ENCODE measurements around the gene NINJ1. TPM values are rescaled to one million over a fixed set of nuclear protein-coding genes. Genes with fewer than 3 reads are reported as not detected.
A peak's percentile ranks its signal among the peaks of the same experiment; 100 is the strongest.

Gene NINJ1
- total RNA-seq, 1 donor from 2014 or later: 34.7 TPM

DNA sequence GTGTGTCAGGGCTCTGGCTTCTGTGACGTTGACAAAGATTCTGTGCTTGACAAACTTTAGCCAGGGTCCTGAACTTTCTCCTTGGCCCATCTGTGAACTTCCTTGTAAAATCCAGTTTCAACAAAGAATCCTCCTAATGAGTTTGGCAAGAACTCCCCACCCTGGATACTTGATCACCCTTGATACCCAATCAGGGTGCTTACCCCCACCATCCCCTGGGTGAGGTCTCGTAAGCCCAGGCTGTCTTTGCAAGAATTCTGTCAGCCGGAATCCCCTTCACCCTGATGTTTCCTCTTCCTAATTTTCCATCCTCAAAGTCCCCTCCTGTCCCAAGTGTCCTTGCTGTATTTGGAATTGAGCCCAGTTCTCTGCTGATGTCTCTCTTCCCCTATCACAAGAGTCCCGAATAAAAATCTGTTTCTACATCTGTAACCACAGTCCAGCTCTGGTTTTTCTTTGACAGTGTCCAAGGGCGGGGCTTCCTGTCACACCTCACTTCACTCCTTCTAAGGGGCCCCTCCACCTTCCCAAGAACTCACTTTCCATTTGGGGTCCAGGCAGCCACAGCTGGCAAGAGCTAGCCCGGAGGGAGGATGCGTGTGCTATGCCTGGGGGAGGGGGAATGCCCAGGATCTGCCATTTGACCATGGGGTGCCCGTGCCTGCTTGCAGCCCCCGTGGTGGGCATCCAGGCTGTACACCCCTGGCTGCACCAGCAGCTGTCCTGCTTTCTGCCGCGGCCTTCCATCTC, 40.7 kb downstream of the NINJ1 start:
- peaks cover 4% of the 10 kb centered on the region for H3K9me3 Mint-ChIP-seq
- peaks cover 49% of the 10 kb centered on the region for H3K4me1 Mint-ChIP-seq
- DNase-seq (ENCODE audit: low spot score in 2 of 2, unreplicated experiment in 2 of 2): no peak
- no peaks in the 10 kb centered on the region for H3K36me3 Mint-ChIP-seq
- TF ChIP-seq, protein P1, sequence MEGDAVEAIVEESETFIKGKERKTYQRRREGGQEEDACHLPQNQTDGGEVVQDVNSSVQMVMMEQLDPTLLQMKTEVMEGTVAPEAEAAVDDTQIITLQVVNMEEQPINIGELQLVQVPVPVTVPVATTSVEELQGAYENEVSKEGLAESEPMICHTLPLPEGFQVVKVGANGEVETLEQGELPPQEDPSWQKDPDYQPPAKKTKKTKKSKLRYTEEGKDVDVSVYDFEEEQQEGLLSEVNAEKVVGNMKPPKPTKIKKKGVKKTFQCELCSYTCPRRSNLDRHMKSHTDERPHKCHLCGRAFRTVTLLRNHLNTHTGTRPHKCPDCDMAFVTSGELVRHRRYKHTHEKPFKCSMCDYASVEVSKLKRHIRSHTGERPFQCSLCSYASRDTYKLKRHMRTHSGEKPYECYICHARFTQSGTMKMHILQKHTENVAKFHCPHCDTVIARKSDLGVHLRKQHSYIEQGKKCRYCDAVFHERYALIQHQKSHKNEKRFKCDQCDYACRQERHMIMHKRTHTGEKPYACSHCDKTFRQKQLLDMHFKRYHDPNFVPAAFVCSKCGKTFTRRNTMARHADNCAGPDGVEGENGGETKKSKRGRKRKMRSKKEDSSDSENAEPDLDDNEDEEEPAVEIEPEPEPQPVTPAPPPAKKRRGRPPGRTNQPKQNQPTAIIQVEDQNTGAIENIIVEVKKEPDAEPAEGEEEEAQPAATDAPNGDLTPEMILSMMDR (IDR thresholded peaks at IDR 0.05; ENCODE audit: unreplicated experiment): no peak
- H3K27ac Mint-ChIP-seq: peak overlapping the region; percentile 50
- H3K27me3 Mint-ChIP-seq (ENCODE audit: low read depth): no peaks in the 10 kb centered on the region
- H3K4me3 Mint-ChIP-seq: peak overlapping the region; percentile 15

DNA sequence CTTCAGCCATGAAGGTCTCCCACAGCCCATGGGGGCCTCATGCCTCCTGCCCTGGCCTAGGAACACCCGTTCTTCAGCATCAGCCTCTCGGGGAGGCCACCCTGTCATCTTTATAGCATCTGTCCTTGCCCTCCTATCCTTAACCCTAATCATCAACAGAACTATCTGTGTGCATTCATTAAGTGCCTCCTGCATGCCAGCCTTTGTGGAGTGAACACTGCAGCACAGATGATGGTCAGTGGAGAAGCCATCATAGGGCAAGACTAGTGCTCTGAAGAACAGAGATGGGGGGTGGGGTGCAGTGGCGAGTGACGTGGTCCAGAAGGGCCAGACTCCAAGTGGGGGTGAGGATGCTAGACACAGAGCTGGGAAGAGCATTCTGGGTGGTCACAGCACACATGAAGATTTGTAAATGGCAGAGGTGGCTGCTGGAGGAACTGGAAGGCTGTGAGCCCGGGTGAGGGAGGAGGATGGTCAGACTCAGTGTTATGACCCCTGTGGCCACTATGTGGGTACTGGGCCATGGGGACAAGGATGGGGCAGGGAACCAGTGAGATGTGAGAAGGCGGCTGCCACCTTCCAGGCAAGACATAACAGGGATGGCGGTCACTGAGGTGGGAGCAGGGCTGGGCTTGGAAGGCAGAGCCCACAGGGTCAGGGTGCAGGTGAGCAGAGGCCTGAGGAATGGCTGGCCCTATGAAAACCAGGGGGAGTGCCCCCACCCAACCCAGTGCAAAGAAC, 41.6 kb downstream of the NINJ1 start:
- H3K4me3 Mint-ChIP-seq: no peak overlapping the region
- peaks cover 42% of the 10 kb centered on the region for H3K4me1 Mint-ChIP-seq
- TF ChIP-seq, protein P1 (IDR thresholded peaks at IDR 0.05; ENCODE audit: unreplicated experiment): no peak
- H3K9me3 Mint-ChIP-seq: peaks cover 4% of the 10 kb centered on the region
- no peaks in the 10 kb centered on the region for H3K36me3 Mint-ChIP-seq
- no peak for DNase-seq (ENCODE audit: low spot score in 2 of 2, unreplicated experiment in 2 of 2)
- no peaks in the 10 kb centered on the region for H3K27me3 Mint-ChIP-seq (ENCODE audit: low read depth)
- peak overlapping the region; percentile 74 for H3K27ac Mint-ChIP-seq

DNA sequence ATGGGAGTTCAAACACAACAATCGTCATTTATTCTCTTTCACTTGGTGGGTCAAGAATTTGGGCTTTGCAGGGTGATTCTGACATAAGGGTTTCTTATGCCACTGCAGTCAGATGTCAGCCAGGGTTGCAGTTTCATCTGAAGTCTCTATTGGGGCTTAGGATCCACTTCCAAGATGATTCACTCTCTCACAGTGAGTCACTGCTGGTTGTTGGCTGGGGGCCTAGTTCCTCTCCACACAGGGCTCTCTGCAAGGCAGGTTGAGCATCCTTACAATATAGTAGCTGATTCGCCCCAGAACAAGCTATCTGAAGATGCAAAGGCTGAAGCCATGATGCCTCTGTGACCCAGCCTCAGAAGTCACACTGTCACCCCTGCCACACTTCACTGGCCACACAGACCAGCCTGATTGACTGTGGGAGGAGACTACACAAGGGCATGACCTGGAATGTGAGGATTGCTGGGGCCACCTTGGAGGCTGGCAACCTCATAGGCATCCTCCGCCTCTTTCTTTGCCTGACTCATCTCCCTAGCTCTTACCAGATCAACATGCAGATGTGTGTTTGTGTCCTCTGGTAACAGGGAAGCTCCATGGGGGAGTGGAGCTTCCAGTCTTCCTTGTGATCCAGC, 42.5 kb downstream of the NINJ1 start:
- peak overlapping the region; percentile 45 for H3K27ac Mint-ChIP-seq
- H3K9me3 Mint-ChIP-seq: peaks cover 4% of the 10 kb centered on the region
- TF ChIP-seq, protein P1 (IDR thresholded peaks at IDR 0.05; ENCODE audit: unreplicated experiment): no peak
- H3K27me3 Mint-ChIP-seq (ENCODE audit: low read depth): no peaks in the 10 kb centered on the region
- no peaks in the 10 kb centered on the region for H3K36me3 Mint-ChIP-seq
- DNase-seq (ENCODE audit: low spot score in 2 of 2, unreplicated experiment in 2 of 2): no peak
- H3K4me1 Mint-ChIP-seq: peaks cover 34% of the 10 kb centered on the region
- no peak overlapping the region for H3K4me3 Mint-ChIP-seq

DNA sequence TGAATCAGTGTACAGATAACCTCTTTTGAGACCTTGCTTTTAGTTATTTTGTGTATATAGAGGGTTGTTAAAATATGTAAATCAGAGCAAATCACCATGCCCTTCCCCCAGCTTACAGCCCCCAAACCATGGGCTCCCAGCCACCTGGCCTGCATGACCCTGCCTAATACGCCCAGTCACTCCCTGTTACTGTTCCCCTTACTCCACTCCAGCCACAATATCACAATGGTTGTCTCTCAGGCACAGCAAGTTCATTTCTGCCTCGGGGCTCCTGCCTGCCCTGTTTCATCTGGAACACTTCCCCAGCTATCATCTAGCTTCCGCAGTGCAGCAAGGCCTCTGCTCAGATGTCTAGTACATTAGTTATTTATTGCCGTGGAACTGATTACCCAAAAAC, 43.0 kb downstream of the NINJ1 start:
- H3K4me1 Mint-ChIP-seq: peaks cover 33% of the 10 kb centered on the region
- no peak for DNase-seq (ENCODE audit: low spot score in 2 of 2, unreplicated experiment in 2 of 2)
- TF ChIP-seq, protein P1 (IDR thresholded peaks at IDR 0.05; ENCODE audit: unreplicated experiment): no peak
- no peaks in the 10 kb centered on the region for H3K27me3 Mint-ChIP-seq (ENCODE audit: low read depth)
- peak overlapping the region; percentile 45 for H3K27ac Mint-ChIP-seq
- H3K4me3 Mint-ChIP-seq: no peak overlapping the region
- H3K36me3 Mint-ChIP-seq: peaks cover 1% of the 10 kb centered on the region
- peaks cover 4% of the 10 kb centered on the region for H3K9me3 Mint-ChIP-seq

DNA sequence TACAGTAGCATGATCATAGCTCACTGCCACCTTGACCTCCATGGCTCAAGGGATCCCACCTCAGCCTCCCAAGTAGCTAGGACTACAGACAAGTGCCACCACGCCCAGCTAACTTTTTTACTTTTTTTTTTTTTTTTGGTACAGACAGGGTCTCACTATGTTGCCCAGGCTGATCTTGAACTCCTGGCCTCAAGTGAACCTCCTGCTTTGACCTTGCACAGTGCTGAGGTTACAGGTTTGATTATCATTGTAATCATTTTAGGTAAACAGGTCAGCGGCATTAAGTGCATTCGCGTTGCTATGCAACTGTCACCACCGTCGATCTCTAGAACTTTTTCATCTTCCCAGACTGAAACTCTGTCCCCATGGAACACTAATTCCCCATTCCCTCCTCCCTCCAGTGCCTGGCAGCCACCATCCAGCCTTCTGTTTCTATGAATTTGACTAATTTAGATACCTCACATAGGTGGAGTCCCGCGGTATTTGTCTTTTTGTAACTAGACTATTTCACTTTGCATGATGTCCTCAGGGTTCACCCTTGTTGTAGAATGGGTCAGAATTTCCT, 43.9 kb downstream of the NINJ1 start:
- H3K4me3 Mint-ChIP-seq: no peak overlapping the region
- peaks cover 1% of the 10 kb centered on the region for H3K36me3 Mint-ChIP-seq
- H3K4me1 Mint-ChIP-seq: peaks cover 33% of the 10 kb centered on the region
- TF ChIP-seq, protein P1 (IDR thresholded peaks at IDR 0.05; ENCODE audit: unreplicated experiment): no peak
- no peaks in the 10 kb centered on the region for H3K27me3 Mint-ChIP-seq (ENCODE audit: low read depth)
- DNase-seq (ENCODE audit: low spot score in 2 of 2, unreplicated experiment in 2 of 2): no peak
- H3K9me3 Mint-ChIP-seq: peaks cover 4% of the 10 kb centered on the region
- no peak overlapping the region for H3K27ac Mint-ChIP-seq

Data from mesothelial cell of epicardium (in vitro differentiated cells).